Measurements from ENCODE around the gene HSPB2. TPM values are rescaled to one million over a fixed set of nuclear protein-coding genes. Genes with fewer than 3 reads are reported as not detected.

HSPB2 gene
- total RNA-seq, 1 donor from 2014 or later: 0.82 TPM

GRCh38 chr11:111936040-111936540 lies 23.6 kb downstream of the HSPB2 start:
- no peak for FAIRE-seq

GRCh38 chr11:111937461-111937769 lies 24.9 kb downstream of the HSPB2 start:
- DNase-seq (ENCODE audit: low spot score in 2 of 2): no peak
- no peak for FAIRE-seq

More at GRCh38 chr11:111936040-111936540, 23.6 kb downstream of the HSPB2 start:
- no peak for DNase-seq (ENCODE audit: low spot score in 2 of 2)

GRCh38 chr11:111937844-111938243 lies 25.3 kb downstream of the HSPB2 start:
- FAIRE-seq (no peak), DNase-seq (ENCODE audit: low spot score in 2 of 2) (no peak)

GRCh38 chr11:111938687-111939160 lies 26.2 kb downstream of the HSPB2 start:
- DNase-seq (ENCODE audit: low spot score in 2 of 2) (no peak), FAIRE-seq (no peak)

GRCh38 chr11:111939836-111940604 lies 27.5 kb downstream of the HSPB2 start:
- FAIRE-seq: no peak

GRCh38 chr11:111941963-111942362 lies 29.4 kb downstream of the HSPB2 start:
- no peak for DNase-seq (ENCODE audit: low spot score in 2 of 2)
- no peak for FAIRE-seq

More at GRCh38 chr11:111939836-111940604, 27.5 kb downstream of the HSPB2 start:
- DNase-seq (ENCODE audit: low spot score in 2 of 2): no peak

- FAIRE-seq (no peak), DNase-seq (ENCODE audit: low spot score in 2 of 2) (no peak)
Measured at GRCh38 chr11:111942829-111943228, 30.3 kb downstream of the HSPB2 start.

GRCh38 chr11:111944139-111944538 lies 31.6 kb downstream of the HSPB2 start:
- no peak for DNase-seq (ENCODE audit: low spot score in 2 of 2)
- FAIRE-seq: no peak

GRCh38 chr11:111944651-111945051 lies 32.1 kb downstream of the HSPB2 start:
- DNase-seq (ENCODE audit: low spot score in 2 of 2): no peak
- no peak for FAIRE-seq

GRCh38 chr11:111945198-111945597 lies 32.7 kb downstream of the HSPB2 start:
- DNase-seq (ENCODE audit: low spot score in 2 of 2) (no peak), FAIRE-seq (no peak)

- no peak for DNase-seq (ENCODE audit: low spot score in 2 of 2)
- no peak for FAIRE-seq
Measured at GRCh38 chr11:111946499-111946898, 34.0 kb downstream of the HSPB2 start.

- no peak for FAIRE-seq
- DNase-seq (ENCODE audit: low spot score in 2 of 2): no peak
Measured at GRCh38 chr11:111947143-111947542, 34.6 kb downstream of the HSPB2 start.

- DNase-seq (ENCODE audit: low spot score in 2 of 2) (no peak), FAIRE-seq (no peak)
Measured at GRCh38 chr11:111949519-111950426, 37.2 kb downstream of the HSPB2 start.

- no peak for FAIRE-seq
- DNase-seq (ENCODE audit: low spot score in 2 of 2): no peak
Measured at GRCh38 chr11:111951565-111951964, 39.0 kb downstream of the HSPB2 start.

GRCh38 chr11:111954154-111954553 lies 41.6 kb downstream of the HSPB2 start:
- DNase-seq (ENCODE audit: low spot score in 2 of 2) (no peak), FAIRE-seq (no peak)

GRCh38 chr11:111957663-111958444 lies 45.3 kb downstream of the HSPB2 start:
- FAIRE-seq: no peak
- no peak for DNase-seq (ENCODE audit: low spot score in 2 of 2)

GRCh38 chr11:111960916-111961315 lies 48.4 kb downstream of the HSPB2 start:
- FAIRE-seq (no peak), DNase-seq (ENCODE audit: low spot score in 2 of 2) (no peak)

- FAIRE-seq (no peak), DNase-seq (ENCODE audit: low spot score in 2 of 2) (no peak)
Measured at GRCh38 chr11:111961389-111962300, 49.1 kb downstream of the HSPB2 start.
